Putamen (tissue), 1 donor: ENCODE data around the gene HS2ST1.
"Not testable (repeated sequence)": the region's sequence is repeated elsewhere in the genome, so short reads cannot be mapped to it uniquely, and the experiment has no call there.

ENCODE experiments used
- DNase-seq: peaks from one replicate; pipeline ENCODE4 v3.0.0-alpha.2; 2016; ENCODE audit warnings: low spot score

HS2ST1 gene

GRCh38 chr1:86925742-86926141, 11.3 kb downstream of the HS2ST1 start:
- DNase-seq: no peak

DNA sequence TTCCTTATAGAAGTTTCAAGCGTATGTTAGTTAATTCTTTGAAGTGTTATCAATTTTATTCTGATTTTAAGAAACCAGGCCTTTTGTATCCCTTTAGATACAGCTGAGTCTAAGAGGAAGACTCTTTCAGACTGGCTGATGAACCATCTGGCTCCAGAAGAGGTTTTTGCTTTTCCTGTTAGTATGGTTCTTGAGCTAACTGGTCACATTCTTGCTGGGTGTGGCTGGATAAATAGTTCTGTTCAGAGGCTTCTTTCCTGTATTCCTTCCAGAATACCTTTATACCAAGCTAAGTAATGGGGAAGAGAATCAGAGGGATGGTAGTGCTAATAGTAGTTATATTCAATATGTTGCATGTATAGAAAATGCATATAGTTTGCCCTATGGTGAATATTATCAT, 12.4 kb downstream of the HS2ST1 start:
- DNase-seq: no peak

DNA sequence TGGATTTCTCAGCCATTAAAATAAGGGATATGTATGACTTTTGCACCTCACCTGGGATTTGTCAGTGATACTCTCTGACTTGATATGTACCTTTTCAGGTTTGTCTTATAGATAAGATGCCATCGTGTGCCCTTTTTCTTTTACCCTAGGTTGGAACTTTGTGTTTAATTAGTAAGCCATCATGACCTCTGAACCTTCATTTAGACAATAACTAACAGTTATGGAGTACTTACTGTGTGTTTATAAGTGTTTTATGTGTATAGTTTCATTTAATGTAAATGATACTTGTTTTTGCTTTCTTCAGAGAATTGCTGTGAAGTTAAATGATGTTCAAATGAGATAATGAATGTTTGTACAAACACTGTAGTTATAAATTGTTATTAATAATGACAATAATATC, 14.4 kb downstream of the HS2ST1 start:
- DNase-seq: no peak

GRCh38 chr1:86933051-86933450, 18.6 kb downstream of the HS2ST1 start:
- no peak for DNase-seq

DNA sequence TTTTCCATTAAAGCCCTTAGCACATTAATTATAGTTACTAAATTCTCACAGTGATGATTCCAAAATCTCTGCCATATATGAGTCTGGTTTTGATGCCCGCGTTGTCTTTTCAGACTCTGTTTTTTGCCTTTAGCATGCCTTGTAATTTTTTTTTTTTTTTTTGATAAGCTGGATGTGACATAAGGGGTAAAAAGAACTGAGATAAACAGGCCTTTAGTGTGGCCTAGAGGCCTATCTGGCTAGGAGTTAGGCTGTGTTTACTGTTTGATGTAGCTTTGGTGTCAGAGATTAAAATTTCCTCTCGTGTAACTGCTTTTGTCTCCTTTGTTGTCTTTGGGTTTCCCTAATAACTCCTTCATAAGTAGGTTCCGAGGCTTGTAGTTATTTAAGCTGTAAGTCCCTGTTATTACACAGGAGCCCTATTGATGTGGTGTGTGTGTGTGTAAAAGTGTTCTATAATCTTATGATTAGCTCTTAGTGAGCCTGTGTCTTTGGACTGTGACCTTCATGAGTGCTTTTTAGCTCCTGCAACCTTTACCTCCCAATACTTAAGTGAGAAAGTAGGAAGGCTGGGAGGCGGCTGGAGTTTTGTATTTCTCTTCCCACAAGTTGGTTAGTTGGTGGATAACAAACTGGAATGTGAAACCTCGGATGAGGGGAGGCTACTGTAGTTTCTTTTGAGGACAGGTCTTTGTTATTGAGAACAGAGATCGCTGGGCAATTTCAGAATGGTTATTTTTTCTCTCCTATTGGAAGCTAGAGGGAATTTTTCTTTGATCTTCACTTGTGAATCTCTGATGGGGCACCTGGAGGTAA, 19.3 kb downstream of the HS2ST1 start:
- DNase-seq: no peak

DNA sequence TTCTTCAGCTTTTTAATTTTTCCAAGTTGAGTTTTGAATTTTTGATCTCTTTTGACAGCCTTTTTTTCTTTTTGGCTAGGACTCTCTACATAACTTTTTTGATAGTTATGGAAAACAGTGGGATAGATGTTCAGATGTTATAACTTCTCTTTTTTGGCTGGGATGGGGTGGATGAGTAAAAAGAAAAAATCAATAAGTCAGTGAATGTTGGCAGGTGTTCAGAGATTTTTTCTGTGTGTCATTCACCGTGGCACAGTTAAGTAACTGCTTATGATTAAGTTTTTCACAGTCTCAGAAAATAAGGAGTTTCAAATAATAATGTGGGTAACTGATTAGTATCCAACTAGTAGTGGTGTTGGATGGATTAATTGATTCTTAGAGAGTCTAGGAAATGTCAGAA, 24.0 kb downstream of the HS2ST1 start:
- peak; percentile 6 for DNase-seq

DNA sequence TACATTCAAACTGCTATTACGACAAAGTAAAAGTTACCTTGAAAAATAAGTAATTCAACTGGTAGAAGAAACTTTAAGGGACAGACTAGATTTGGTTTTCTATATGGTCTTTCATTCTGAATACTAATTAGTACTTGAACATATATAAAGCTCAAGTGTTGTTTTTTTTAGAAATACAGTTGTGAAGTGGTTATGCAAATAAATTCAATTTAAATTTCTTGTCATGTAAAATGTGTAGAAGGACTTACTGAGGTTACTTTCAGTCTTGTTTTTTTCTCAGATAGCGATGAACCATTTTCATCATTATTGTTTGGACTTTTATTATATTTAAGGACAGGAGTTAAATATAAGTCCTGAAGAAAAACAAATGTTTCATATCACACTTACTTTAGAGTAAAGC, 24.4 kb downstream of the HS2ST1 start:
- no peak for DNase-seq

GRCh38 chr1:86939406-86939805, 25.0 kb downstream of the HS2ST1 start:
- no peak for DNase-seq

DNA sequence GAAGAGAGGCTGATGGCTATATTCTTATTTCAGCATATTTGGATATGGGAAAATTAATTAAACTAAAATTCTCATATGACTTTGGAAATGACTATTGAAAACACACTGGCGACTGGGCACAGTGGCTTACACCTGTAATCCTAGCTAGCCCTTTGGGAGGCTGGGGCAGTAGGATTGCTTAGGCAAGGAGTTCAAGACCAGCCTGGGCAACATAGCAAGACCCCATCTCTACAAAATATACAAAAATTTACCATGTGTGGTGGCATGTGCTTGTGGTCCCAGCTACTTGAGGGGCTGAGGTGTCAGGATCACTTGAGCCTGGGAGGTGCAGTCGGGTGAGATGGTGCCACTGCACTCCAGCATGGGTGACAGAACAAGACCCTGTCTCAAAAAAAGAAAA, 26.2 kb downstream of the HS2ST1 start:
- no peak for DNase-seq

GRCh38 chr1:86942042-86942441, 27.6 kb downstream of the HS2ST1 start:
- no peak for DNase-seq

- DNase-seq: no peak
These were observed 28.3 kb downstream of the HS2ST1 start for GRCh38 chr1:86942743-86943142.

GRCh38 chr1:86948212-86948611, 33.8 kb downstream of the HS2ST1 start:
- no peak for DNase-seq

DNA sequence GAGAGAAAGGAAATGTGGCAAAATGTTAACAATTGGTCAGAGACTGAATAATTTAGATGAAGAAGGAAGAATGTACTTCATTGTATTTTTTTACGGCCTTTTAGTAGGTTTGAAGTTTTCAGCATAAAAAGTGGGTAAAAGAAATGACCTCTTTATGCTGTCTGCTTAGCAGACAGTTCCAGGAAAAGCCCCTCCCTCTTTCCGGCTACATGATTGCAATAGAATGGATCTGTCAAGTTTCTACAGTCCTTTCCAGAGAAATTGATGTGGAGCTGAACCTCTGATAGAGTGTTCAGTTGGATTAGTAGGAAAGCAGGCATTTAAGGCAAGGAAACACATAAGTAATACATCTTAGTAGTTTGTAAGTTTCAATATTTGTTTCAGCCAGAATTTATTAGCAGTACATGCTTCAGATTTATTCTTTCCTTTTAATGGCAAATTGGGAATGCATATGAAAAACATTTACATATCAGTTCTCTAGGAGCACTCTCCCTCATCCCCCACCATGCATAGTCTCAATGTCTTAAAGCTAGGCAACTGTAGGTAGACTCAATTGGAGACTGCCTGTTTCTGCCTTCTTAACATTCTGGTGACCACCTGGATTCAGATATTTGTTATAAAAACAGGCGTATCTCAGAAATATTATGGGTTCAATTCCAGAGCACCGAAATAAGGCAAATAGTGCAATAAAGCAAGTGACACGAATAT, 36.4 kb downstream of the HS2ST1 start:
- no peak for DNase-seq

- DNase-seq: no peak
These were observed 37.0 kb downstream of the HS2ST1 start for GRCh38 chr1:86951430-86951829.

- DNase-seq: no peak
These were observed 38.7 kb downstream of the HS2ST1 start for GRCh38 chr1:86953167-86953566.

- DNase-seq: no peak
These were observed 41.2 kb downstream of the HS2ST1 start for GRCh38 chr1:86955678-86956077.

GRCh38 chr1:86956221-86956620, 41.8 kb downstream of the HS2ST1 start:
- DNase-seq: no peak

- no peak for DNase-seq
These were observed 42.8 kb downstream of the HS2ST1 start for GRCh38 chr1:86957221-86957620.

DNA sequence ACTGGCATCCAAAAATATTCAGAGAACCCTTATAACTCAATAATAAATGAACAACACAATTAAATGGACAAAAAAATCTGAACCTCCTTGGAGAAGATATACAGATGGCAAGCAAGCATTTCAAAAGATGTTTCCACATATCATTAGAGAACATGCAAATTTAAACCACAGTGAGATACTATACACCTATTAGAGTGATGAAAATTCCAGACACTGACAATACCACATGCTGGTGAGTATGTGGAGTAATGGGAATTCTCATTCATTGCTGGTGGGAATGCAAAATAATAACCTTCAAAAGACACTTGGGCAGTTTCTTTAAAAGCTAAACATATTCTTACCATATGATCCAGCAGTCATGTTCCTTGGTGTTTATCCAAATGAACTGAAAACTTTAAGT, 46.1 kb downstream of the HS2ST1 start:
- DNase-seq: no peak

DNA sequence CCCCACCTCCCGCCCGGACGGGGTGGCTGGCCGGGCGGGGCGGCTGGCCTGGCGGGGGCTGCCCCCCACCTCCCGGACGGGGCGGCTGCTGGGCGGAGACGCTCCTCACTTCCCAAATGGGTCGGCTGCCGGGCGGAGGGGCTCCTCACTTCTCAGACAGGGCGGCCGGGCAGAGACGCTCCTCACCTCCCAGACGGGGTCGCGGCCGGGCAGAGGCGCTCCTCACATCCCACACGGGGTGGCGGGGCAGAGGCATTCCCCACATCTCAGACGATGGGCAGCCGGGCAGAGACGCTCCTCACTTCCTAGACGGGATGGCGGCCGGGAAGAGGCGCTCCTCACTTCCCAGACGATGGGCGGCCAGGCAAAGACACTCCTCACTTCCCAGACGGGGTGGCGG, 49.4 kb downstream of the HS2ST1 start:
- not testable (repeated sequence) for DNase-seq

DNA sequence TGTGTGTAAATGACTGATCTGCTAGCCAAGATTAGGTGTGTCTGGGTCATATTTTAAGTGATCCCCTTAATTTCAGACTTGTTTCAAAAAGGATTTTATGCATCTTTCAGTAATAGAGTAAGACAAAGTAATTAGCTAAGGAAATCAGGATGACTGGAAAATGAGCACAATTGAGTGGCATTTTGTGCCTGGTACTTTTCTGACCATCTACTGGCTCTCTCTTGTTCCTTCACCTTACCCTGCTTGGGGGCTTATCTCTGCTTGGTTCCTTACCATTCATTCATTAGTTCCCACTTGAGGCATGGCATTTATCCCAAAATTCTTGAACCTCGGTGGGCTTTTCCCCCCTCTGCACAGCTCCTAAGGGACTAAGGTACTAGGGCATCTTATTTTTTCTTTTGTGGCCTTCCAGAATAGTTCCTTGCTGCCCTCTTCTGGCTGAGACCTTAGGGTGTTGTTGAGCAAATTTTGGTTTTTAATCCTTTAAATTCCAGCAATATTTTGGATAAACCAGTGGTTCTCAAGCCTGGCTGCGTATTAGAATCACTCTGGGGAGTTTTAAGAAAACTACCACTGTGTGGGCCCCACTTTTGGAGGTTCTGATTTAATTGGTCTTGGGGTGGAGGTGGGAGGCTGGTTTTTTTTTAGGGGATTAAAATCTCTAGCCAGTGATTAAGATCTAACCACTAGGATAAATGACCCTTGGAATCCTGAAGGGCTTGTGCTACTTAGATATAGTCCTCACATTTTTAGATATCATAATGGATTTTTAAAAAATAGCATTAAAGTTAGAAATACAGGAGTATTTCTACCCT, 50.8 kb downstream of the HS2ST1 start:
- no peak for DNase-seq

GRCh38 chr1:86965827-86966182, 51.4 kb downstream of the HS2ST1 start:
- no peak for DNase-seq

DNA sequence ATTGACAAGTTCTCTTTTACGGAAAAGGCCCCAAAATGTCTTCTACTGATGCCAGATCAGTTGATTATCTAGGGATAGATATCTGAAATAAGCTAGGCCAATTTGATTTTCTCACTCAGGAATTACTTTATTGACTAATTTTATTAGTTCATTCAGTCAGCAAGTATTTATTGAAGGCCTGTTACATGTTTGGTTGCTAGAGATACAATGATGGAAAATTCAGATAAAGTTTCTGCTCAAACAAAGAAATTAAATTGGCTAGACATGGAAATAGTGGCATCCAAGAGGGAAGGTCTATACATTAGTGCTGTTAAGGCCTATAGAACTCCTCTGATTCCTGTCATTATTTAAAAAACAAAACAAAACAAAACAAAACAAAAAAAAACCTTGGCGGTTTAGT, 56.5 kb downstream of the HS2ST1 start:
- DNase-seq: no peak
